GM20431 (cell line): ENCODE data around the gene WNT11.

Source experiments
- in situ Hi-C: fragments of 300-500 bp; cut with MseI, MboI; formaldehyde crosslinking; loops from one replicate; pipeline ENCODE4 v1.15.0; 2020; ENCODE audit warnings: low sequenced_read_pairs; ENCODE audit not compliant: unreplicated experiment

Gene WNT11

DNA sequence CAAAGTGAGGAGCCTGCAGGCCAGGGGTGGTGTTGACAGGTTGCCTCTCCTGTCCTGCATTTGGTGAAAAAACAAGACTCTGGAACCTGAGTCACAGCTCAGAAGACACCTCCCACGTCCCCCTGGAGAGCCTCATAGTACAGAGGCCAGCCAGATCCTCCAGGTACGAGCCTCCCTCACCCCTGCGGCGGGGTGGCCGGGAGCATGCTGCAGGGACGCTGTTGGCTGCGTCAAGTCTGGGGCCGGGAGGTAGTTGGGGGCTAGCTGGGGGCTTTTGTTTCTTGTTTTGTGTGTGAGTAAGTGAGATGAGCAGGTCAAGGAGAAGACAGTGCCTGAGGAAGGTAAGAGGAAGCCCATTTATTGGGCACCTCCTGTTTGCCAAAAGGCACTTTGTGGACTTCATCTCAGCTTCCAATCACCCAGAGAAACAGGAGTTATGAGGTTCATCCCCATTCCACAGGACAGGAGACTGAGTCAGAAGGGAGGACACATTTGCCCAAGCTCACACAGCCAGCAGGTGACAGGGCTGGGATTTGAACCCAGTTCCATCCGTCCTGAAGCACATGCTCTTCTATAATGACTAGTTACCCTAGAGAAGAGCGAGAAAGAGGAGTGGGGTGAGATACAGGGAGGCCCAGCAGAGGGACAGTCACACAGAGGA is 18.3 kb upstream of the WNT11 start:
- in situ Hi-C loops, result no loop called here

DNA sequence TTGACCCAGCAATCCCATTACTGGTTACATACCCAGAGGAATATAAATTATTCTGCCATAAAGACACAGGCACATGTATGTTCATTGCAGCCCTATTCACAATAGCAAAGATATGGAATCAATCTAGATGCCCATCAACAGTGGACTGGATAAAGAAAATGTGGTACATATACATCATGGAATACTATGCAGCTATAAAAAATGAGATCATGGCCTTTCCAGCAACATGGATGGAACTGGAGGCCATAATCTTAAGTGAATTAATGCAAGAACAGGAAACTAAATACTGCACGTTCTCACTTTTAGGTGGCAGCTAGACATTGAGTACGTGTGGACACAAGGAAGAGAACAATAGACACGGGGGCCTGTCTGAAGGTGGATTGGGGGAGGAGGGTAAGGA is 15.1 kb upstream of the WNT11 start:
- in situ Hi-C loops, result no loop called here

DNA sequence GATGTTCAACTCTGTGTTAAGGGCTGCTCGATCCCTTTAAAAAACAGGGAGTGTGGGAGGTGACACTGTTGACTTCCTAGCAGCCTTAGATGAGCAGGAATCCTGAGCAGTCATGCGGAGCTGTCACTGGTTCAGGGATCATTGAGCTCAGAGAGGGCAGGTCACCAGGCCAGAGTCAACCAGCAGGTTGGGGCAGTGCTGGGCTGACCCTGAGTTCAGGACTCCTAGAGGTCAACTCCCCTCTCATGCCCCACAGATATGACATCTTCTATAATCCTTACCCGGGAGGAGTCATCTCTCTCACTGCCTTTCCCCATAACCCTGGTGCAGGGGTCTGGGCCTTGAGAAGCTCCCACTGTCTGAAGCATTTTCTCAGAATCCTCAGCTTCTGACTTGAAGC is 12.9 kb upstream of the WNT11 start:
- in situ Hi-C loops, result no loop called here

DNA sequence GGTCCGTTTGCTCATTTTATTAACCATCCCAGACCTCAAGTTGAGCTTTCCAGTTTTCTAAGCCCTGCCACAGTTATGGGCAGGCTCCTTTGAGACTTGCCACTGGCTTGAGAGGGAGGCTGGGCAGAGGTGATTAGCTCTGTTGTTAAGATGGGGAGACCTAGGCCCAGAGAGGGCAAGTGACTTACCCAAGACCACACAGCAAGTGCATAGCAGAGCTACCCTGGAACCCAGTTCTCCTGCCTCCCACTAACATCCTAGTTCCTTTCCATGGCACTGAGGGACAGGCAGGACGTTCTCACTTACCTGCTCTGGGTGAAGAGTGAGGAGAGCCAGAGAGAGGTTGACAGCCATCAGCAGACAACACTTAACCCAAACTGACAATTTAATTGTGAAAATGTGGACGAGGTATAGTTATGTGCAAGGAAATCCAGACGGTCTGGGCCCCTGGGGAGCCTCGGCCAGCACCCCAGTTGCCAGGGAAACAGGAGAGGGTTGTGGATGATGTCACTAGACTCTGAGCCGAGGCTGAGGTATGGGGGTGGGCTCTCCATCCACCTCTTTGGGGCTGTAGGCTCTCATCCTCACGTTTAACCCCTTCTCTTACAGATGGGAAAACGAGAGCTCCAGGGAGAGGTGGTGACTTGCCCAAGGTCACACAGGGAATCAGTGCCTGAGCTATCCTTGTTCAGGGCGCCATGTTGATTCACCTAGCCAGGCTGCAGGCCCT is 12.3 kb upstream of the WNT11 start:
- in situ Hi-C loops, result no loop called here

DNA sequence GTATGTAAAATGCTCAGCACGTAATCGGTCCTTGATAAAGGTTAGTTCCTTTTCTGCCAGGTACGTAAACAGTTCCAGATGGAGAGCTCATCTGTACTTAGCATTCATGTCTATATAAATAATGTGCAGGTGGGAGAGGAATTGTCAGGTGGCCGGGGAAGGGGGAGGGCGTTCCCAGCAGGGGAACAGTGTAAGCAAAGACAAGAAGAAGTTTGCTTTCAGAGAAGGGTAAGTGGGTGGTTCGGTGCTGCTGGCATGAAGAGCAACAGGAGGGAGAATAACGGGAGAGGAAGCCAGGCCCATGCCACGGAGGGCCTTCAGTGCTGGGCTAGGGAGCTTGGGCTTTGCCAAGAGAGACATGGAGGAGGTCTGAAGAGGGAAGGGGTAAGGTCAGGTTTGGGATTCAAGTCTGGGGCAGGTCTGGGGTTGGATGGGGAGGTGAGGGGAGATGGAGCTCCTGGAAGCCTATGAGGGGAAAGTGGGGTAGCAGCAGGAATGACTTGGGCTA is 11.4 kb upstream of the WNT11 start:
- in situ Hi-C loops, result no loop called here

DNA sequence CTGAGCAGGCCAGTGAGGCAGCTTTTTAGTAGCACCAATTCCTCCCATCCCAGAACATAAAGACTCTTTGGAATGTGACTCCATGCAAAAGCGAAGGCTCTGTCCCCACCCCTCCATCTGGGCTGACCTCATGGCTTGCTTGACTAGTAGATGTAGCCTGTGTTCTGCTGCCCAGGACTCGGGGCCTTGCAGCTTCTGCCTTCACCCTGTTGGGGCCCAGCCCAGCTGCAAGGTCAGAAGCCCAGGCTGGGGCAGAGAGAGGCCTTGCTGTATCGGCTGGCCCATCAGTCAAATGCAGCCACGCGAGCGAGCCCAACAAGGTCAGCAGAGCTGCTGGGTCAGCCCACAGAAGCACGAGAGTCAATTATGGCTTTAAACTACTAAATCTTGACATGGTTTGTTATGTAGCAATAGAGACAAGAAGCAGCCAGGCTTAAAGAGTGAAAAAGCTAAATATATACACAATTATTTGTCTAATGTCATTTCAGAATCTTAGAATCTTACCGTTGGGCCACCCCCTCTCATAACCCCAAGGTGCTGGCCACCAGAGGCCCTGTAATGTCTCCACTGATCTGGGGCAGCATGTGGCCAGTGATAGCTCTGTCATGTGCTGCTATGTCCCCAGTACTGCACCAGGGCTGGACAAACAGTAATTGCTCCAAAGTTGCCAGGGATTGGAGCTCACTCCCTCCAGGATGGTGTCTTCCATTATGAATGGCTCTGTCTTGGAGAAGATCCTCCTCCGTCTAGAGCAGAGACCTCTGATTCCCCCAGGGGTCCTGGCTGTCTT is 10.4 kb upstream of the WNT11 start:
- in situ Hi-C loops, result no loop called here

DNA sequence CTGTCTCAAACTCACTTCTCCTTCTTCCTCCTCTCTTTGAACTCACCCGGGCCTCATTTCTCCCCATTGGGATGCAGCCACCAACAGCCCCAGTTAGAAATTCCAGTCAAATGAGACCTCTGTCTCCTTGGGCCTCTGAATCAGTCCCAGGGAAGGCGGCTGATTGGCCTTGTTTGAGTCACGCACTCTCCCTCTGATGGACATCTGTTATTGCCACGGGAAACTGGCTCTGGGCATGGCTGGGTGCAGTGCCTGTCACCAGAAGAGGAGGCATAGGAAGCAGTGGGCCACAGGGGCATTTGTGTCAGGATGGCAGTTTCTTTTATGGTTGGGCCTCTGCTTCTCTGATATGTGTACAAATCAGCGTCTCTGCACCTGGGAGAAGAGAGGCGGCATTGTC is 9.6 kb upstream of the WNT11 start:
- in situ Hi-C loops, result no loop called here

DNA sequence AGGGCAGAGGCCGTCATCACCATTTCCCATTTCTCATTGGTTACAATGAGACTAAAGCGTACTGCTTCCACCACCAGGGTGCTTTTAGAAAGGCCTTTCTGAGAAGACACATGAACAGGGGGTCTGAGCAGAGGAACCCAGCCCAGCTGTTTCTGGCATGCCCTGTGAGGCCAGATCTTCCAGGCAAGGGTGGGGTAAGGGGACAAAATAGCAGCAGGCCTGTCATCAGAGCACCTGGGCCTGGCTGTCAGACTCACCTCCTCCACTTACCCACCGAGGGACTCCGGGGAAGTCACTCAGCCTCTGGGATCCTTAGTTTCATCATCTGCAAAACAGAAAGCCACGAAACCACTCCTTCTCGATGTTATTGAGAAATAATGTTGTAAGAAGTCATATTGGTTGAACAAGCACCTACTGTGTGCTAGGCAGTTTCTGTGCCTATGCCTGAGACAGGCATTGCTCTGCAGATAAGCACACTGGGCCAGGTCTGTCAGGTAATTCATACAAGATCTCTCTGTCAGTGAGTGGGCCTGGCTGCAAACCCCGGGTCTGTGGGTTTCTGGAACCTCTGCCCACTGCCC is 8.8 kb upstream of the WNT11 start:
- in situ Hi-C loops, result no loop called here

DNA sequence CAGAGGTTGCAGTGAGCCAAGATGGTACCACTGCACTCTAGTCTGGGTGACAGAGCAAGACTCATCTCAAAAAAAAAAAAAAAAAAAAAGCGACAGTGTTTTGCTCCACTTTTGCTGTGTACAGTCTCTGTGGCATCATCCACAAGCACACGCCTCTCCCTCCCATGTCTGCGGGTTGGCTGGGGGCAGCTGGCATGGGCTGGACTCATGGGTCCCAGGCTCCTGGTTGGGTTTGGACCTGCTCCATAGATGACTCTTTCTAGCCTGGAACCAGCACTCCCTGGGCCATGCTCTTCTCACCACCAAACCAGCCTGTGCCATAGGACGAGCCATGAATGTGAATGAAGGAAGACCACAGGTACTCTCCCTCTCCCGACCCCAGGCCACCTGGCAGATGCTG is 7.9 kb upstream of the WNT11 start:
- in situ Hi-C loops, result no loop called here

DNA sequence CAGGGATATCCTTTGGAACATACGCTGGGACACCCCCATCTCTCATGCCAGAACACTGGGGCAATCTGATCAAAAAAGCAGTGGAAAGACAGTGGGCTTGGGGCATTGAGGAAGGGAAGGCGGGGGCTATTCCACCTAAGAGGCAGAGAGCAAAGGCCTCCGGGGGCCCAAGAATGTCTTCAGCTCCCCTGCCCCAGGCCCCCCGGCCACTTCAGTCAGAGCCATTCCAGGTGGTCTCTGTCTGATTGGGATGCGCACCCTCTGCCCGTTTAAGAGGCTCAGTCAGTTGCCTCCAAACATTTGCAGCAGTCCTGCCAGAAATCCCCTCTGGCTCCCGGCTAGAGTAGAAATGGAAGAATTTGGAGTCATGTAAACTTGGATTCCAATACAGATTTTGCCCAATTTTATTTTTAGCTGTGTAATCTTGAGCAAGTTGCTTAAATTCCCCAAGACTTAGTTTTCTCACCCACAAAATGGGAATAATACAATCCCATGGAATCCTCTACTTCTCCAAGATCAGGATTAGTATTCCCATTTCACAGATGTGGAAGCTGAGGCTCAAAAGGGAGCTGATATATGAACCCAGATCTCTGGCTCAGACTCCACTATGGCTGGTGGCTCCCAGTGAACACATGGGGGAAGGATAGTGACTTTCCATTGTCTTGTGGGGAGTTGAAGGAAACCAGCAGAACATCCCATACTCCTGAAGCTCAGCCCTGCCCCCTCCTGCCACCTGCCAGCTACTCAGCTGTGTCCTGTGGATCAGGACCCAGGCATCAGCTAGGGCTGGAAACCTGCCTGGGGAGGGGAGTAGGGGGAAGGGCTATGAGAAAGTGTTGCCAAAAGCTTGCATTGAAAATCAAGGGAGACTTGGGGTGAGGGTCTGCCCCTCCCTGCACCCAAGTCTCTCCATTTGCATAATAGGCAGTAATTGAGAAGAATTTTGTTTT is 6.1 kb upstream of the WNT11 start:
- in situ Hi-C loops, result no loop called here

DNA sequence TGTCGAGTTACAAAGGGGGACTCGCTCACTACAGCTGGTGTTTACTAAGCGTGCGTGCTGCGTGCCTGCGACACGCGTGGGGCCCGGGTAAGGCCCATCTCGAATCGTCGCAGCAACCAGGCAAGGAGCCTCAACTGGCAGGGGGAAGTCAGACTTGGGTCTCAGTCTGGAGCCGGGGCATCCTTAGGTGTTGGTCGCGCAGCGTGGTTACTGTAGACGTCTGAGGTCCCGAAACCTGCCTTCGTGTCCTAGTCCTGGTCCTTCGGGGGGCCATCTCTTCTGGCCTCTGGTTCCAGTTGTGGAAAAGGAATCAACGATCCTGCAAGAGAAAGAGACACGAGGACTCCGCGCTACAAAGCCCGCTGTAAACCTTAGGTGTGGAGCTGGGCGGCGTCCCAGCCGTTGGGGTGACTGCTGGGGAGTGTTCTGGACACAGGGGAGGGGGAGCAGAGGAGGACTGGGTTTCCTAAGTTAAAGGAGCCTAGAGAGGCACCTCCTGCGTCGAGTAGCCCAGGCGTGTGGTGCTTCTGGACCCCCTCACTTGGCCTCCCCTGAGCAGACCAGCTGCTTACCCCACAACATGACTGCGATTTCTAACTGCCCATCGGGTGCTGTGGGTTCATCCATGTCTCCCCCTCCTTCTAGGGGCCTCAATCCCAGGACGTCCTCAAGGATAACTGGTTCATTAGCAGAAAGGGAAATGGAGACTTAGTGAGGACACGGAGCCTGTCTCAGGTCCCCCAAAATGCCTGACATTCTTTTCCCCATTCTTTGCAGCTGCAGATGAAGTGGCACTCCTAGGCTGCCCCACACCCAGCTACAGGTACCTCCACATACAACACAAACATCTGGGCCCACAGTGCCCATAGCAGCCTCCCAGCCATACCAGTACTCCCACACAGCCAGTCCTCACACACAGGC is 4.9 kb upstream of the WNT11 start:
- in situ Hi-C loops, result no loop called here

DNA sequence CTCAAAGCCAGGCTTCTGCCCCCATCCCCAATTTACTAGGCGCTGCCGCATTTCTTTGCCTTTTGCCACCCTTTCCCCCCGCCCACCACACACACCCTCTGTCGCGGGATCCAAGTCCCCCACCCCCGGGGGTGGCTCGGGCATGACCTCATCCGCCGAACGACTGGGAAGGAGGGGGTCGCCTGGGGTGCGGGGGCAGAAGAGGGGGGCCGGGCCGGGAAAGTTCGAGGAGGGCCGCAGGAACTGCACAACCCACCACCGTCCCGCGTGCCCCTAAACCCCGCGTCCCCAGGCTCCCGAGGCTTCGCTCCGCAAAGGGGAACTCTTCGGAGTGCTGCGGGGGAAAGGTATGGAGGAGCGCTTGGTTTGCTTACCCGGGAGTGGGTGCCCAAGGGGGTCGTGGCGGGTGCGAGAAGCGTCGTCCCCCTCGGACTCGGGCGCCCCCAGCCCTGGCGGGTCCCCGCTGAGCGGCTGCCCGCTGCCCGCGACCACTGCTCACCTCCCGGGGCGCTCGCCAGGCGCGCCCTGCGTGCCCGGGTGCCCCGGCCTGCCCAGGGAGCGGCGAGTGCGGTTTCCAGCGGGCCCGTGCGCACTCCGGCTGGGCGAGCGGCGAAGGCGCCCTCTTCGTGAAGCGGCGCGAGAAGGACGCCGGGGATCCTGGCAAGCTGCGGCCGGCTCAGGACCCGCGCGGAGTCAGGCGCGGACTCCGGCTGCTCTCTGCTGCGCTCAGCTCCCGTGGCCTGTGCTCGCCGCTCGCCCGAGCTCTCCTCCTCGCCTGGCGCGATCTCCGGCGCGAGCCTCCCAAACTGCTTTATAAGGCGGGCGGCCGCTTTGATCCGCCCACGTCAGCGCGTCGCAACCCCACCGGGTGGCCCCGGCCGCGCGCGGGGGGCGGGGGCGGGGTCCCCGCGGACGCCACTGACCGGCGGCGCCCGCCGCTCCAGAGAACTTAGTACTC is 4.0 kb upstream of the WNT11 start:
- in situ Hi-C loops, result loop anchor here (5.0 kb wide), 1 partner anchor 107 kb away; no protein-coding TSS in a partner anchor

DNA sequence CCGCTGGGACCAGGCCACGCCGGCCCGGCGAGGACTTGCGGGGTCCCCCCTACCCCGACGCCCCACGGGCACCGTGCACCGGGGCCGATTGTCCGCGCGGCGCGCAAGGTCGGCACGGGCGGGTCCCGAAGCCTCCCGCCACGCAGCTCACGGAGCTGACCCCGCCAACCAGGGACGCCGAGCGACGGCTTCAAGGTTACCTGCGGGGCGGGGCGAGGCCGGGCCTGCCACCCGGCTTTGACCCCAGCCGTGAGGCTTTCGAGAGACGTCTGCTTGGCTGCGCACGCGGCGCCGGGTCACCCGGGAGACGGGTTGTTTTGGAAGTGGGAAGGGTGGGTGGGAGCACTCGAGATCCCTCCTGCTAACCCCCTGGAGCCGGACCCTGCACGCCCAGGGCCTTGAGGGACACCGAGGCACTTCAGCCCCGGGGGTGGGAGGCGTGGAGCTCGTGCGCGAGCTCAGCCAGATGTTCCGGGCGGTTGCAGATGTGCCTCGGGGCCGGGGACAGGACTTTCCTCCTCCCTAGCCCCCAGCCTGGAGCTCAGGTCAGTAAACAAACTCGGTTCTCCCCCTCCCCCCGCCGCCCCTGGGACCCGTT is 3.2 kb upstream of the WNT11 start:
- in situ Hi-C loops, result loop anchor here (5.0 kb wide), 1 partner anchor 108 kb away; no protein-coding TSS in a partner anchor

DNA sequence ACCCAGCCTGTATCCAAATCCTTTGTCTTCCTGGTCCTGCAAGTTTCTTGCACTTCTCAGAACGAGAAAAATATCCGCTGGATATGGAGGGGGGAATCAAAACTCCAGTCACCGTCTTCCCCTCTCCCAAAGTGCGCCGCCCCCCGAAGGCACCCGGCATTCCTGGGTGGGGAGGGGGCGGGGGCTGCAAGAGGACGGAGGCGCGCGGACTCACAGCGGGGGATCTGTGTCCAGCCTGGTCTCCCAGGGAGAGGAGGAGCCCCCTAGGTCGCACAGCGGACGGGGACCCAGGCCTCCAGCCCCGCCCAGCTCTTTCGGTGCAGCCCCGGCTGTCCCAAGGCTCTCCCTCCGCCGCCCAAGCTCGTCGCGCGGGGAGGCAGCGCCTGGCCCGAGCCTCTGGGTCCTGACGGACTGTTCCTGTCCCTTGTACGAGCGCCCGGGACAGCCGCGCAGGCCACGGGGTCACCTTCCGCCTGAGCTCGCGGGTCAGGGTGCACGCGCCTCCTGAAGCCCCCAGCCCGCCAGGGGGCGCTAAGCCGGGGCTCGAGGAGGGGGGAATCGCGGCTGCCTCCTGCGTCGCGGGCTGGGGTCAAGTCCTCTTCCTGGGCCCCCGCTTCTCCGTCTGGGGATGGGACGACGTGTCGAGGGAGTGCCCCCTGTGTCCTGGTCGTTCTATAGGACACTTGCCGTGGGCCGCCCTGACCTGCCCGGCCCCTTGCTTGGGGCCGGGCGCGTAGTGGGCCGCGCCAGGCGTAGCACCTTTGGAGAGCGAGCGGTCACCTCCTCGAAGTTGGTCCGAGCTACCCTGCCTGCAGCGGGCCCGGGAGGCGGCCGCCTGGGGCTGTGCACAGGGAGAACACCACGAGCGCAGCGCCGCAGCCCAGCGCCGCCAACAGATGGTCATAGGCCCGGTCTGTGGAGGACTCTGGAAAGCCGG is 2.4 kb upstream of the WNT11 start:
- in situ Hi-C loops, result loop anchor here (5.0 kb wide), 1 partner anchor 109 kb away; no protein-coding TSS in a partner anchor

DNA sequence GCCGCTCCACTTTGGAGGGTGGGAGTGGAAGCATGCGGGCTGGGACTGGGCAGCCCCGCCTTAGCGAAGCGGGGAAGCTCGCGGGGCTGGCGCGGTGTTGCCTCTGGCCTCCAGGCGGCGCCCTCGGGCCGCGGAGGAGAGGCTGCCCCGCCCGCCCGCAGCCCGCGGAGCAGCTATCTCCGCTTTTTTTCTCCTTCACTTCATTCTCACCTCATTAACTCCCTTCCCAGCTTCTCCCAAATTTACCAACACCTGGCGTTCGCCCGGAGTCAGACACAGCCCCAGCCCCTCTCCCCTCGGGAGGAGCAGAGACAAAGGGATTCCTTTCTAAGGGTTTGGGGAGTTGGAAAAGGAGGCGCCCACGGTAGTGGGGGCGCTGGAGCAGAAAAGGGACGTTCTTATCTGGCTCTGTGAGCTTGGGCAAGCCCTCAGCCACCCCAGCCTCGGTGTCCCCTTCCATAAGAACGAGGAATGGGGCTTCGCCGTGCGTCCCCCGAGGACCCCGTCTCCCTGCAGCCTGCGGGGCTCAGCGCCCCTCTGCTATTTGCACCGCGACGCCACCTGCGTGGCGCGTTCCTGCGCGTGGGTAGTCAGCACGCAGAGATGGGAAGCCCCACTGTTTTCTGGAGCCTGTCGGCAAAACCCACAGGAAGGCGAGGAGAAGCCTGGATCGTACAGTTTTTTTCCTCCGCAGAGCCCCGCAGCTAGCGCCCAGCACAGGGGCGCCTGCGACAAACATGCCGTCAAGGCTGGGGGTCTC is 1.5 kb upstream of the WNT11 start:
- in situ Hi-C loops, result loop anchor here (5.0 kb wide), 1 partner anchor 109 kb away; no protein-coding TSS in a partner anchor
